ENCODE measurements around the gene RXFP1.

The RXFP1 gene

GRCh38 chr4:158625544-158625943 is 103.9 kb downstream of the RXFP1 start:
- DNase-seq (ENCODE audit: low spot score), result no peak
- in situ Hi-C loops (cut with MboI; ENCODE audit: low pct_unique_long_range_greater_than_20kb, low sequenced_read_pairs, unreplicated experiment), result loop anchor here (25.0 kb wide), 1 partner anchor 638 kb away; no protein-coding TSS in a partner anchor
- TF ChIP-seq, protein P1, sequence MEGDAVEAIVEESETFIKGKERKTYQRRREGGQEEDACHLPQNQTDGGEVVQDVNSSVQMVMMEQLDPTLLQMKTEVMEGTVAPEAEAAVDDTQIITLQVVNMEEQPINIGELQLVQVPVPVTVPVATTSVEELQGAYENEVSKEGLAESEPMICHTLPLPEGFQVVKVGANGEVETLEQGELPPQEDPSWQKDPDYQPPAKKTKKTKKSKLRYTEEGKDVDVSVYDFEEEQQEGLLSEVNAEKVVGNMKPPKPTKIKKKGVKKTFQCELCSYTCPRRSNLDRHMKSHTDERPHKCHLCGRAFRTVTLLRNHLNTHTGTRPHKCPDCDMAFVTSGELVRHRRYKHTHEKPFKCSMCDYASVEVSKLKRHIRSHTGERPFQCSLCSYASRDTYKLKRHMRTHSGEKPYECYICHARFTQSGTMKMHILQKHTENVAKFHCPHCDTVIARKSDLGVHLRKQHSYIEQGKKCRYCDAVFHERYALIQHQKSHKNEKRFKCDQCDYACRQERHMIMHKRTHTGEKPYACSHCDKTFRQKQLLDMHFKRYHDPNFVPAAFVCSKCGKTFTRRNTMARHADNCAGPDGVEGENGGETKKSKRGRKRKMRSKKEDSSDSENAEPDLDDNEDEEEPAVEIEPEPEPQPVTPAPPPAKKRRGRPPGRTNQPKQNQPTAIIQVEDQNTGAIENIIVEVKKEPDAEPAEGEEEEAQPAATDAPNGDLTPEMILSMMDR (IDR thresholded peaks at IDR 0.05; ENCODE audit: extremely low read depth, insufficient read depth, missing control alignments), result no peak

DNA sequence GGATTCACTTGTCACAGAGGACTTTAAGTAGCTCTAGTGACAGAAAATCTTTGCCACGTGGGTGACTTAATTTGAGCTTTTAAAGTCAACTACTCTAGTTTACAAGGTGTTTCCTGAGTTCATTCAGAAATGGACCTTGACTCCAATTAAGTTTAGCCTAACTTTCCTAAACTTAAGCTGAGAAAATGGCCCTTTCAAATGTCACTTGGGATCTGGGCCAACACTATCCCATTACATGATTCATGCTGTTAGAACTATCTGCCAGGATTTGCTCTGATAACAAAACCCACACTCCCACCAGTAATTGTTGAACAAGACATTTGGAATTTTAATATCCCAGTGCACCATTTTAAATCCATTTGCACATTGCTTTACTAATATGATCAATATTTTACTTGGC is 109.2 kb downstream of the RXFP1 start:
- TF ChIP-seq, protein P1 (IDR thresholded peaks at IDR 0.05; ENCODE audit: extremely low read depth, insufficient read depth, missing control alignments), result no peak
- in situ Hi-C loops (cut with MboI; ENCODE audit: low pct_unique_long_range_greater_than_20kb, low sequenced_read_pairs, unreplicated experiment), result loop anchor here (25.0 kb wide), 1 partner anchor 644 kb away; no protein-coding TSS in a partner anchor
- DNase-seq (ENCODE audit: low spot score), result no peak

GRCh38 chr4:158636619-158637018 is 114.9 kb downstream of the RXFP1 start:
- in situ Hi-C loops (cut with MboI; ENCODE audit: low pct_unique_long_range_greater_than_20kb, low sequenced_read_pairs, unreplicated experiment), result loop anchor here (25.0 kb wide), 1 partner anchor 649 kb away; no protein-coding TSS in a partner anchor
- DNase-seq (ENCODE audit: low spot score), result no peak
- TF ChIP-seq, protein P1 (IDR thresholded peaks at IDR 0.05; ENCODE audit: extremely low read depth, insufficient read depth, missing control alignments), result no peak

GRCh38 chr4:158644356-158644755 is 122.7 kb downstream of the RXFP1 start:
- TF ChIP-seq, protein P1 (IDR thresholded peaks at IDR 0.05; ENCODE audit: extremely low read depth, insufficient read depth, missing control alignments), result no peak
- in situ Hi-C loops (cut with MboI; ENCODE audit: low pct_unique_long_range_greater_than_20kb, low sequenced_read_pairs, unreplicated experiment), result loop anchor here (25.0 kb wide), 1 partner anchor 657 kb away; no protein-coding TSS in a partner anchor
- DNase-seq (ENCODE audit: low spot score), result no peak

GRCh38 chr4:158644760-158645159 is 123.1 kb downstream of the RXFP1 start:
- in situ Hi-C loops (cut with MboI; ENCODE audit: low pct_unique_long_range_greater_than_20kb, low sequenced_read_pairs, unreplicated experiment), result loop anchor here (25.0 kb wide), 1 partner anchor 657 kb away; no protein-coding TSS in a partner anchor
- TF ChIP-seq, protein P1 (IDR thresholded peaks at IDR 0.05; ENCODE audit: extremely low read depth, insufficient read depth, missing control alignments), result no peak

GRCh38 chr4:158649111-158649680 is 127.5 kb downstream of the RXFP1 start:
- in situ Hi-C loops (cut with MboI; ENCODE audit: low pct_unique_long_range_greater_than_20kb, low sequenced_read_pairs, unreplicated experiment), result loop anchor here (25.0 kb wide), 1 partner anchor 662 kb away; no protein-coding TSS in a partner anchor
- TF ChIP-seq, protein P1 (IDR thresholded peaks at IDR 0.05; ENCODE audit: extremely low read depth, insufficient read depth, missing control alignments), result no peak
- no peak for DNase-seq (ENCODE audit: low spot score)

More at GRCh38 chr4:158644760-158645159, 123.1 kb downstream of the RXFP1 start:
- no peak for DNase-seq (ENCODE audit: low spot score)

Measured in GM13977 (cell line).